ENCODE measurements around the gene RALGPS1.

GRCh38 chr9:127258606-127259471 lies 344.3 kb downstream of the RALGPS1 start:
- TF ChIP-seq POLR2A (IDR thresholded peaks at IDR 0.05) = no peak
- no peak for TF ChIP-seq CTCF (IDR thresholded peaks at IDR 0.05 in 4 of 5, conservative IDR thresholded peaks at IDR 0.05 in 1 of 5)

All from gastrocnemius medialis (tissue), 4 donors.